Right renal cortex interstitium (tissue), 3 donors: Measurements from ENCODE around the gene PREX1. TPM values are rescaled to one million over a fixed set of nuclear protein-coding genes. Genes with fewer than 3 reads are reported as not detected.

Experiments used
- DNase-seq, 3 donors: peaks; one replicate each; pipeline ENCODE4 v3.0.0-alpha.2; 2013; ENCODE audit warnings: low read depth in 3 of 3, low spot score in 2 of 3
- polyA plus RNA-seq, 3 donors: library from polyadenylated mRNA; unstranded; fragments of 120-200 nt; gene quantifications; one replicate each; pipeline ENCODE4 v1.2.1, GENCODE V29; 2013; ENCODE audit not compliant: insufficient read length in 3 of 3

PREX1 gene
- polyA plus RNA-seq, 3 donors: 12.8 to 15.3 (median 13.9) TPM

- DNase-seq: no peak
Measured at GRCh38 chr20:48722737-48723191, 105.0 kb downstream of the PREX1 start.

- no peak for DNase-seq
Measured at GRCh38 chr20:48722002-48722731, 105.6 kb downstream of the PREX1 start.

DNA sequence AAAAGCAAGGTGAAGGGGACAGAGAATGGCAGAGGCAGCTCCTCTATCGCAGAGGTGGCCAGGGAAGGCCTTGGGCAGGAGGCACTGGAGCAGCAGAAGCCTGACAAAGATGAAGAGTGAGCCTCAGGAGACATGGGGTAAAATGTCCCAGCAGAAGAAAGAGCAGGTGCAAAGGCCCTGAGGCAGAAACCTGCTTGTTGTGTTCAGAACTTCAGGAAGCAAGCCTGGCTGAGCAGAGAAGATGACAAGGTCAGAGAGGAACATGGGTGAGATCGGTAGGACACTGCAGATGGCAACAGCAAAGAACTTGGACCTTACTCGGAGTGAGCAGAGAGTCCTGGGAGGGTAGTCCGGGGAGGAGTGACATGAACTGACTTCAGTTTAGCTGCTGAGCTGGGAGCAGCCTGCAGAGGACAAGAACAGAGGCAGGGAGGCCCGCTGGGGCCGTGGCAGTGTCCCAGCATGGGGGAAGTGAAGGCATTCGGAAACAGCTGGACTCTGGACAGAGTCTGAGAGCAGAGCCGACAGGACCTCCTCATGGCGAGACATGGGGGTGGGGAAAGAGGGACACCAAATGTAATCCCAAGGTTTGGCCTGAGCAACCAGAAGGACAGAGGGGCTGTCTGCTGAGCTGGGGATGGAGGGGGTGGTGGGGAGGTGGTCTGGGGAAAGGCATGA is 106.3 kb downstream of the PREX1 start:
- no peak for DNase-seq

GRCh38 chr20:48720256-48720985 is 107.4 kb downstream of the PREX1 start:
- no peak for DNase-seq

- DNase-seq: no peak
Measured at GRCh38 chr20:48719598-48720255, 108.1 kb downstream of the PREX1 start.

GRCh38 chr20:48718786-48719578 is 108.8 kb downstream of the PREX1 start:
- DNase-seq: no peak

- no peak for DNase-seq
Measured at GRCh38 chr20:48717680-48718223, 110.0 kb downstream of the PREX1 start.

GRCh38 chr20:48717095-48717672 is 110.6 kb downstream of the PREX1 start:
- no peak for DNase-seq

- no peak for DNase-seq
Measured at GRCh38 chr20:48716541-48716940, 111.3 kb downstream of the PREX1 start.

GRCh38 chr20:48716086-48716485 is 111.7 kb downstream of the PREX1 start:
- no peak for DNase-seq

- DNase-seq: no peak
Measured at GRCh38 chr20:48714764-48715163, 113.0 kb downstream of the PREX1 start.

- DNase-seq: no peak
Measured at GRCh38 chr20:48711696-48712464, 115.9 kb downstream of the PREX1 start.

GRCh38 chr20:48711044-48711428 is 116.8 kb downstream of the PREX1 start:
- DNase-seq: no peak

- DNase-seq: no peak
Measured at GRCh38 chr20:48710341-48711043, 117.3 kb downstream of the PREX1 start.

- no peak for DNase-seq
Measured at GRCh38 chr20:48709744-48710143, 118.1 kb downstream of the PREX1 start.

DNA sequence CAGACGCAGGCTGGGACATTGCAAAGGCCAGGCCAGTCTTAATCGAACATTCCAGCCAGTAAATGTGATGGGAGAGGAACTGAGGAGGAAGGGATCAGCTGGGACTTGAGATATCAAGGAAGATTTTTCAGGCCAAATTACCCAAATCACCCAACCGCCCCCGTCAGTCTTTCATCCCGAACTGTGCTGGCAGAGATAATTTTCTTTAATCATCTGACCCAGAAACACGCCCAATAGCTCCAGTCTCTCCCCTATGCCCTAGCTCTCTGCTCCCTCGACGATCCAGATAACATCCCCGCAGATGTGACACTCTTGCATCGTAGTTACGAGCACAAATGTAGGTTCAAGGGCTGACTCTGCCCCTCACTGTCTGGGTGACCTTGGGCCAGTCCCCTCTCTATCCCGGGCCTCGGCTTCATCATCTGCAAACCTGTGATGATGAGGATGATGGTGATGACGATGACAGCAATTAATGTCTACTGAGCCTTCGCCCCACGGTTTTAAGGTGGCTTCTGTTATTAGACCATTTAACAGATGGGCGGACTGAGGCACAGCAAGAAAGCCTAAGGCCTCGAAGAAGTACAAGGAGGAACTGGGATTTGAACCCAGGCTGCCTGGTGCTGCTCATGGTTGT is 118.6 kb downstream of the PREX1 start:
- no peak for DNase-seq

GRCh38 chr20:48708630-48709029 is 119.2 kb downstream of the PREX1 start:
- no peak for DNase-seq

GRCh38 chr20:48708116-48708515 is 119.7 kb downstream of the PREX1 start:
- DNase-seq: no peak
